ENCODE results near the gene SKIC3.

The SKIC3 gene

DNA sequence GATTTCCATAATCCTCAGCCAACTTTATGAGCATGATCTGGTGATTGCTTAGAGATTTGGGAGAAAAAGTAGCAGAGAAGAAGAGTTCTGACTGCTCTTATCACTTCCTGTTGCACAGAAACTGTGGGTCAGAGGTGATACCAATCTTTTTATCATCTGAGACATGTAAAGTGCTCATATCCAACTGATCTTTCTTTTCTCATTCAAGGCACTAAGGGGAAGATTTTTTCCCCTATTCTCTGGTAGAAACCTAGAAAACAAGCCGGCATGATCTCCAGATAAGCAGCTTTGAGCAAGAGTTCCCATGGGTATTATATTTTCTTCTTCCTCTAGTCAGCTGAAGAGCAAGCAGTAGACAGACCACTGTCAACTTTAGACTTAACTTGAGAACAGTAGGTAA is 36.1 kb upstream of the SKIC3 start:
- no peak overlapping the region for H4K8ac ChIP-seq (ENCODE audit: low read depth, low read length)
- no peak overlapping the region for H3K27ac ChIP-seq (ENCODE audit: low read depth, low read length)
- H3K79me2 ChIP-seq (ENCODE audit: control insufficient read depth, insufficient read depth, low read length): no peaks in the 10 kb centered on the region
- H2BK5ac ChIP-seq (ENCODE audit: low read length): no peak overlapping the region
- H3K36me3 ChIP-seq (ENCODE audit: control insufficient read depth, insufficient read depth, low read length): no peaks in the 10 kb centered on the region
- no peak overlapping the region for H3K56ac ChIP-seq (ENCODE audit: low read length)
- no peaks in the 10 kb centered on the region for H3K4me1 ChIP-seq (ENCODE audit: control insufficient read depth, low read depth, low read length)
- H3K4me3 ChIP-seq (ENCODE audit: low read length): no peak overlapping the region
- no peak overlapping the region for H3K4ac ChIP-seq (ENCODE audit: low read depth, low read length)
- no CpG with 5 or more reads among the region's 1 CpG for WGBS (ENCODE audit: extremely low coverage, insufficient coverage, low lambda C conversion rate)
- no peak overlapping the region for H2BK15ac ChIP-seq (replicated peaks; ENCODE audit: low read depth)
- H2BK120ac ChIP-seq (ENCODE audit: low read depth, low read length): no peak overlapping the region
- H3K27me3 ChIP-seq (ENCODE audit: insufficient read depth, low read length, poor library complexity): no peaks in the 10 kb centered on the region
- no peak for DNase-seq
- H2AK5ac ChIP-seq (ENCODE audit: low read length): no peak overlapping the region
- H3K79me1 ChIP-seq (ENCODE audit: low read length): no peaks in the 10 kb centered on the region
- no peak overlapping the region for H3K9ac ChIP-seq (ENCODE audit: low read length)
- H3K23ac ChIP-seq (ENCODE audit: low read length): no peak overlapping the region
- H4K5ac ChIP-seq (ENCODE audit: low read length): no peak overlapping the region
- H3K18ac ChIP-seq (ENCODE audit: low read length): no peak overlapping the region
- H3K4me2 ChIP-seq (ENCODE audit: low read length): no peak overlapping the region

DNA sequence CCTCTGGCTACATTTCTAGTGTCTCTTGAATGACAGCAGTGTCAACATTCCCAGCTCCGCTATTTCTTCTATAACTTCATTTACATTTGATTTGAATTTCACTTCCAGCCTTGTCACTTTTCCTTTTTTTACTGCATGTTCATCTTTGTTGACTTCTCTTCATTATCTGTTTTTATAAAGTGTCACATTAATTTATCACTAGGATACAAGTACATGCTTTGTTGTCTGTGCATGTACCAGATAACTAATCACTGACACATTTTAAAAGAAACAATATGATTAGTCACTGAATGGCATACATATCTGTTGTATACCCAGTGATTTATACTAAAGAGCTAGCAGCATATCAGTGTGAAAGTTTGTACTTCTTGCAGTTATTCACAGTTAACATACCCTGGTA is 29.2 kb upstream of the SKIC3 start:
- H3K4me3 ChIP-seq (ENCODE audit: low read length): no peak overlapping the region
- H2BK5ac ChIP-seq (ENCODE audit: low read length): no peak overlapping the region
- H3K27me3 ChIP-seq (ENCODE audit: insufficient read depth, low read length, poor library complexity): no peaks in the 10 kb centered on the region
- H4K5ac ChIP-seq (ENCODE audit: low read length): no peak overlapping the region
- no peak overlapping the region for H3K4ac ChIP-seq (ENCODE audit: low read depth, low read length)
- H2AK5ac ChIP-seq (ENCODE audit: low read length): no peak overlapping the region
- no peak overlapping the region for H3K23ac ChIP-seq (ENCODE audit: low read length)
- H2BK120ac ChIP-seq (ENCODE audit: low read depth, low read length): no peak overlapping the region
- no peak overlapping the region for H4K8ac ChIP-seq (ENCODE audit: low read depth, low read length)
- H2BK15ac ChIP-seq (replicated peaks; ENCODE audit: low read depth): no peak overlapping the region
- H3K4me2 ChIP-seq (ENCODE audit: low read length): no peak overlapping the region
- H3K79me2 ChIP-seq (ENCODE audit: control insufficient read depth, insufficient read depth, low read length): no peaks in the 10 kb centered on the region
- no peak overlapping the region for H3K27ac ChIP-seq (ENCODE audit: low read depth, low read length)
- H3K36me3 ChIP-seq (ENCODE audit: control insufficient read depth, insufficient read depth, low read length): no peaks in the 10 kb centered on the region
- H3K4me1 ChIP-seq (ENCODE audit: control insufficient read depth, low read depth, low read length): no peaks in the 10 kb centered on the region
- no peaks in the 10 kb centered on the region for H3K79me1 ChIP-seq (ENCODE audit: low read length)
- H3K9ac ChIP-seq (ENCODE audit: low read length): no peak overlapping the region
- DNase-seq: no peak
- WGBS (ENCODE audit: extremely low coverage, insufficient coverage, low lambda C conversion rate): no CpG with 5 or more reads among the region's 1 CpG
- H3K18ac ChIP-seq (ENCODE audit: low read length): no peak overlapping the region
- H3K56ac ChIP-seq (ENCODE audit: low read length): no peak overlapping the region

DNA sequence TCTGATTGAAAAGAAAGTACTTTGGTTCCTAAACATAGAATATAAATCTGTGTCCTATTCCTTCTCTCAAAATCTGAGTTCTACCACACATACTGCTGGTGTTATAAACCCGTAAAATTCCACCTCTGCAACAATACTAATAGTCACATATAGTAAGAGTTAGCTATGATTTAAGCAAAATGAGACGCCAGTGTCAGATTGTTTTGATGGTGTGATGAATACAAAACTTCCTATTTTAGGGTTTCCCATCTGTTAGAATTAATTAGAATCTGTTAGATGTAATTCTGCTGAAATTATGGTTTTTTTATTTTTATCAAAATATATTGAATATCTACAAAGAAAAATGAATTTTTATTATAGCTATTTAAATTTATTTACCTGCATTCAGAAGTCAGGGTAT is 26.8 kb upstream of the SKIC3 start:
- no peak overlapping the region for H4K8ac ChIP-seq (ENCODE audit: low read depth, low read length)

DNA sequence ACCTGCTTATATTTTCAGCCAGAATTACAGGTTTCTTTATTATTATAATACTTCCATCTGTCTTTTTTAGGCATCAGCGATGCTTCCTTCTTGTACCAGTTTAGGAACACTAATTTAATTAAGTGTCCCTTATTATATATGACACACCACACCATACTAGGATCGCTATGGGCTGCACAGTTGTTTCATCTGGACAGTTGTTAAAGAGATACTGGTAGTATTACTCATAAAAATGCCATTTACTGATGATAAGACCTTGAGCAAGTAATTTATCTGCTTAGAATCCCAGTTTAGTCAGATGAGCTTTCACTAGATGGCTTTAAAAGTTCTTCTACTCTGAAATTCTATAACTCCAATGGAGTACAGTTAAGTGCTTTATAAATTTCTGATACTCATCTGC is 17.2 kb upstream of the SKIC3 start:
- H3K27ac ChIP-seq (ENCODE audit: low read depth, low read length): no peak overlapping the region
- H4K5ac ChIP-seq (ENCODE audit: low read length): no peak overlapping the region
- H3K9ac ChIP-seq (ENCODE audit: low read length): no peak overlapping the region
- no peak overlapping the region for H4K8ac ChIP-seq (ENCODE audit: low read depth, low read length)
- no peaks in the 10 kb centered on the region for H3K4me1 ChIP-seq (ENCODE audit: control insufficient read depth, low read depth, low read length)
- no peak overlapping the region for H2BK15ac ChIP-seq (replicated peaks; ENCODE audit: low read depth)
- no peak overlapping the region for H3K18ac ChIP-seq (ENCODE audit: low read length)
- no peak overlapping the region for H3K56ac ChIP-seq (ENCODE audit: low read length)
- H3K36me3 ChIP-seq (ENCODE audit: control insufficient read depth, insufficient read depth, low read length): no peaks in the 10 kb centered on the region
- H3K4me3 ChIP-seq (ENCODE audit: low read length): no peak overlapping the region
- H3K23ac ChIP-seq (ENCODE audit: low read length): no peak overlapping the region
- no peak overlapping the region for H3K4ac ChIP-seq (ENCODE audit: low read depth, low read length)
- H3K27me3 ChIP-seq (ENCODE audit: insufficient read depth, low read length, poor library complexity): no peaks in the 10 kb centered on the region
- no peak overlapping the region for H2BK5ac ChIP-seq (ENCODE audit: low read length)
- H3K79me2 ChIP-seq (ENCODE audit: control insufficient read depth, insufficient read depth, low read length): no peaks in the 10 kb centered on the region
- H2AK5ac ChIP-seq (ENCODE audit: low read length): no peak overlapping the region
- H3K4me2 ChIP-seq (ENCODE audit: low read length): no peak overlapping the region
- no peak for DNase-seq
- no CpG with 5 or more reads among the region's 2 CpGs for WGBS (ENCODE audit: extremely low coverage, insufficient coverage, low lambda C conversion rate)
- H3K79me1 ChIP-seq (ENCODE audit: low read length): no peaks in the 10 kb centered on the region
- H2BK120ac ChIP-seq (ENCODE audit: low read depth, low read length): no peak overlapping the region

More for the DNA sequence above, 26.8 kb upstream of the SKIC3 start:
- Histone ChIP-seq H3K79me1 (ENCODE audit: low read length) (no peaks in the 10 kb centered on the region), H3K27ac (ENCODE audit: low read depth, low read length) (no peak overlapping the region), H3K4me1 (ENCODE audit: control insufficient read depth, low read depth, low read length) (no peaks in the 10 kb centered on the region), H2AK5ac (ENCODE audit: low read length) (no peak overlapping the region), H2BK15ac (replicated peaks; ENCODE audit: low read depth) (no peak overlapping the region), H3K27me3 (ENCODE audit: insufficient read depth, low read length, poor library complexity) (no peaks in the 10 kb centered on the region), H3K4me2 (ENCODE audit: low read length) (no peak overlapping the region), H3K79me2 (ENCODE audit: control insufficient read depth, insufficient read depth, low read length) (no peaks in the 10 kb centered on the region), H3K9ac (ENCODE audit: low read length) (no peak overlapping the region), H2BK5ac (ENCODE audit: low read length) (no peak overlapping the region), H2BK120ac (ENCODE audit: low read depth, low read length) (no peak overlapping the region), H3K4ac (ENCODE audit: low read depth, low read length) (no peak overlapping the region), H3K23ac (ENCODE audit: low read length) (no peak overlapping the region), H4K5ac (ENCODE audit: low read length) (no peak overlapping the region), H3K36me3 (ENCODE audit: control insufficient read depth, insufficient read depth, low read length) (no peaks in the 10 kb centered on the region), H3K4me3 (ENCODE audit: low read length) (no peak overlapping the region), H3K56ac (ENCODE audit: low read length) (no peak overlapping the region), H3K18ac (ENCODE audit: low read length) (no peak overlapping the region)
- WGBS (ENCODE audit: extremely low coverage, insufficient coverage, low lambda C conversion rate): no CpG with 5 or more reads among the region's 2 CpGs
- DNase-seq: no peak

DNA sequence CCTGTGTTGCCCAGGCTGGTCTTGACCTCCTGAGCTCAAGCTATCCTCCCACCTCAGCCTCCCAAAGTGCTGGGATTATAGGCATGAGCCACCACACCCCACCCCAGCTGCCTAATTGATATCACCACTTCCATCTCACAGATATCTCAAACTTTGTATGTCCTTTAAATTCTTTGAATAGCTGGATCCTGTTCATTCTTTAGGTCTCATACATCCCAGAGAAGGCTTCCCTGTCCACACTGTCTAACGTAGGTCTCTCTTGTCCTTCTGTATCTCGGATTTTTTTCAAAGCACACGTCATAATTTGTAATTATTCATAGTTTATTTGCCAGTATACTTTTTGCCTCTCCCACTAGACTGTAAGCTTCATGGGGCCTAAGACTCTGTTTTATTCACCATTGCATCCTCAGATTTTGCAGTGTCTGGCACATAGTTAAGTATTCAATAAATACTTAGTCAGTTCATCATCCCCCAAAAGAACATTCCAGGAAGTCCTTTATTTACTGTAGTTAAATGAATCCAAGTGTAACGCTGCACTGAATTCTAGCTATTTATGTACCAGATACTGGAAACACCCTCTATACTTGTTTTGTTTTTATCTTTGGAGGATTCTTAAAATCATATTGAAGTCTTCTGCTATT is 10.6 kb upstream of the SKIC3 start:
- Histone ChIP-seq H3K27me3 (ENCODE audit: insufficient read depth, low read length, poor library complexity) (no peaks in the 10 kb centered on the region), H3K18ac (ENCODE audit: low read length) (no peak overlapping the region), H3K9ac (ENCODE audit: low read length) (no peak overlapping the region), H2BK15ac (replicated peaks; ENCODE audit: low read depth) (no peak overlapping the region), H3K23ac (ENCODE audit: low read length) (no peak overlapping the region), H3K36me3 (ENCODE audit: control insufficient read depth, insufficient read depth, low read length) (no peaks in the 10 kb centered on the region), H4K8ac (ENCODE audit: low read depth, low read length) (no peak overlapping the region), H3K4ac (ENCODE audit: low read depth, low read length) (no peak overlapping the region), H3K56ac (ENCODE audit: low read length) (no peak overlapping the region), H4K5ac (ENCODE audit: low read length) (no peak overlapping the region), H3K79me1 (ENCODE audit: low read length) (no peaks in the 10 kb centered on the region), H3K4me2 (ENCODE audit: low read length) (no peak overlapping the region), H3K4me3 (ENCODE audit: low read length) (no peak overlapping the region), H2BK120ac (ENCODE audit: low read depth, low read length) (no peak overlapping the region), H2AK5ac (ENCODE audit: low read length) (no peak overlapping the region), H2BK5ac (ENCODE audit: low read length) (no peak overlapping the region), H3K27ac (ENCODE audit: low read depth, low read length) (no peak overlapping the region), H3K79me2 (ENCODE audit: control insufficient read depth, insufficient read depth, low read length) (no peaks in the 10 kb centered on the region), H3K4me1 (ENCODE audit: control insufficient read depth, low read depth, low read length) (no peaks in the 10 kb centered on the region)
- no CpG with 5 or more reads among the region's 4 CpGs for WGBS (ENCODE audit: extremely low coverage, insufficient coverage, low lambda C conversion rate)
- DNase-seq: no peak

DNA sequence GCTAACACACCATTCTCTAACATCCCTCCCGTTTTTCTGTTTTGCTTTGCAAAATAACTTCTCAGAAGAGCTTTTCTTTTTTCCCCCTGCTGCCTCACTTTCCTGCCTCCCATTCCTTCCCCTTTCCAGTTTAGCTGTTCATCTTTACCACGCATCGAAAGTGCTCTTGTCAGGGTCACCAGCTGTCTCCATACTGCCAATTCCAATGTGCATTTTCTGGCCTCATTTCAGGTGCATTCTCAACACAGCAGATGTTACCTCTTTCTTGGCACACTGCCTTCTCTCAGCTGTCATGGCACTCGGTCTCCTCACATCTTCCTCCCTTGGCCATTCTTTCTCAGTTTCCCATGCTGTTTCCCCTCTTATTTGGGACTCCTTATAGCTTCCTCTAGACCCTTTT is 9.7 kb upstream of the SKIC3 start:
- no peak overlapping the region for H3K9ac ChIP-seq (ENCODE audit: low read length)
- H3K4me2 ChIP-seq (ENCODE audit: low read length): no peak overlapping the region
- no peak overlapping the region for H3K18ac ChIP-seq (ENCODE audit: low read length)
- no peaks in the 10 kb centered on the region for H3K4me1 ChIP-seq (ENCODE audit: control insufficient read depth, low read depth, low read length)
- H3K23ac ChIP-seq (ENCODE audit: low read length): no peak overlapping the region
- no peak overlapping the region for H2BK5ac ChIP-seq (ENCODE audit: low read length)
- no peak overlapping the region for H4K8ac ChIP-seq (ENCODE audit: low read depth, low read length)
- no peak overlapping the region for H4K5ac ChIP-seq (ENCODE audit: low read length)
- no peak overlapping the region for H3K56ac ChIP-seq (ENCODE audit: low read length)
- no peak overlapping the region for H2BK120ac ChIP-seq (ENCODE audit: low read depth, low read length)
- no peaks in the 10 kb centered on the region for H3K36me3 ChIP-seq (ENCODE audit: control insufficient read depth, insufficient read depth, low read length)
- no peaks in the 10 kb centered on the region for H3K79me1 ChIP-seq (ENCODE audit: low read length)
- no peak for DNase-seq
- no peak overlapping the region for H3K4me3 ChIP-seq (ENCODE audit: low read length)
- H3K27me3 ChIP-seq (ENCODE audit: insufficient read depth, low read length, poor library complexity): no peaks in the 10 kb centered on the region
- no peaks in the 10 kb centered on the region for H3K79me2 ChIP-seq (ENCODE audit: control insufficient read depth, insufficient read depth, low read length)
- H2BK15ac ChIP-seq (replicated peaks; ENCODE audit: low read depth): no peak overlapping the region
- no peak overlapping the region for H2AK5ac ChIP-seq (ENCODE audit: low read length)
- H3K27ac ChIP-seq (ENCODE audit: low read depth, low read length): no peak overlapping the region
- no peak overlapping the region for H3K4ac ChIP-seq (ENCODE audit: low read depth, low read length)
- WGBS (ENCODE audit: extremely low coverage, insufficient coverage, low lambda C conversion rate): no CpG with 5 or more reads among the region's 4 CpGs
